HK-2 (cell line): Measurements from ENCODE around the gene ISG15.

Source experiments
- DNase-seq: peaks from one replicate; pipeline ENCODE4 v3.0.0-alpha.2; 2018; ENCODE audit not compliant: unreplicated experiment

ISG15 gene

DNA sequence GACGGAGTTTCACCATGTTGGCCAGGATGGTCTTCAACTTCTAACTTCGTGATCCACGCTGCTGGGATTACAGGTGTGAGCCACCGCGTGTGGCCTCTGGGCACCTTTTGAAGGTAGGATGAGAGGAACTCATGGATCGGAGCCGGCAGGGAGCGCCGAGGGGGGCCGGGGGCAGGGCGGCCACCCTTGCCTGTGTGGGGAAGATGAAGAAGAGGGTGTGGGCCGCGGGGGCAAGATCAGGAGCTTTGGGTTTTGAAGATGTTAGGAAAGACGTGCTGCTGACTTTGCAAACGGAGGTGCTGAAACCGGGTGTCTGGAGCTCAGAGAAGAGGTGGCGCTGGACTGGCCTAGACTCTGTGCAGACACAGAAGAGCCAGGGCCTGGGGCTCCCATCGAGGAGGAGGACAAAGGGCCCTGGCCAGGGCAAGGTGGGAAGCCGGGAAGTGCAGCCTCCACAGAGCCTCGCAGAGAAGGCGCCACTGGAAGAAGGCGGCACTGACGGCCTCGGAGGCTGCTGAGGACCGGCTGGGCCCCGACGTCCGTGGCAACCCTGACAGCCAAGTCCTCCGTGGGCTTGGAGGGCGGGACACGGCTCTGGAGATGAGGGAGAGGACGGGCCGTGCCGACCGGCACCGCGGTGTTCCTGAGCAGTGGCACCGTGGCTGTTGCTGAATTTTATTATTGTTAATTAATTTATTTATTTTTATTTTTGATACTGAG, 47.1 kb downstream of the ISG15 start:
- DNase-seq = no peak

GRCh38 chr1:1061682-1062345, 48.5 kb downstream of the ISG15 start:
- no peak for DNase-seq

DNA sequence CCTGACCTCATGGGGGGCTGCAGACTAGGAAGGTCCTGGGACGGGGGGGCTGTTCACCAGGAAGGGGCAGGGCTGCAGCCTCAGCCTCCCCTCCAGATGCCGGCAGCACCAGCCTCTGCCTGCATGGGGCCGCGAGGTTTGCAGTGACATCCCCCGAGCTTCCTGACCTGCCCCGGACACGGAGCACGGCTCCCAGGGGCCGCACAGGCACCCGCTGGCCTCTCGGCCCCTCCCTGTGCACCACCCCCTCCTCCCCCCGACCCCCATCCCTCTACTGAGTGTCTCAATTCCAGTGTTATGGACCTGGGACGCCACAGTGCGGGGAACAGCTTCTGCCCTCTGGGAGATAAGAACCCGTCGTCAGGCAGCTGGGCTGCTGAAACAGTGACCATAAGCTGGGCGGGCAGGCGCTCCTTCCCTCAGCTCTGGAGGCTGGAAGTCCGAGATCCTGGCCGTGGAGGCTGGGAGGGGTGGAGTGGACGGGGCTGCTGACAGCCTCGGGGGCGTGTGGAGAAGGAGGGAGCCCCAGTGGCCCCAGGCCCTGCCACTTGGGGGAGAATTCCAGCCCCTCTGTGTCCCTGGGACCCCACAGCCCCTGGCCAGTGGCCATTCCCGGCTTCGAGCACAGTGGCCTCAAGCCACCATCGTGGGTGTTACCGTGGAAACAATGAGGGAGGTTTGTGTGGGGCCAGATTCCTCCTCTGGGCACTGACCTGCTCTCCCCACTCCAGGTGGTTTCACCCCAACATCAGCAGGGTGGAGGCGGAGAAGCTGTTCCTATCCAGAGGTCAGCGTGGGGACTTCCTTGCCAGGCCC, 49.3 kb downstream of the ISG15 start:
- no peak for DNase-seq

- no peak for DNase-seq
These were observed 50.1 kb downstream of the ISG15 start for GRCh38 chr1:1063261-1063944.
